ENCODE results near the gene LRRC8D.
A peak's percentile ranks its signal among the peaks of the same experiment; 100 is the strongest.

LRRC8D gene

DNA sequence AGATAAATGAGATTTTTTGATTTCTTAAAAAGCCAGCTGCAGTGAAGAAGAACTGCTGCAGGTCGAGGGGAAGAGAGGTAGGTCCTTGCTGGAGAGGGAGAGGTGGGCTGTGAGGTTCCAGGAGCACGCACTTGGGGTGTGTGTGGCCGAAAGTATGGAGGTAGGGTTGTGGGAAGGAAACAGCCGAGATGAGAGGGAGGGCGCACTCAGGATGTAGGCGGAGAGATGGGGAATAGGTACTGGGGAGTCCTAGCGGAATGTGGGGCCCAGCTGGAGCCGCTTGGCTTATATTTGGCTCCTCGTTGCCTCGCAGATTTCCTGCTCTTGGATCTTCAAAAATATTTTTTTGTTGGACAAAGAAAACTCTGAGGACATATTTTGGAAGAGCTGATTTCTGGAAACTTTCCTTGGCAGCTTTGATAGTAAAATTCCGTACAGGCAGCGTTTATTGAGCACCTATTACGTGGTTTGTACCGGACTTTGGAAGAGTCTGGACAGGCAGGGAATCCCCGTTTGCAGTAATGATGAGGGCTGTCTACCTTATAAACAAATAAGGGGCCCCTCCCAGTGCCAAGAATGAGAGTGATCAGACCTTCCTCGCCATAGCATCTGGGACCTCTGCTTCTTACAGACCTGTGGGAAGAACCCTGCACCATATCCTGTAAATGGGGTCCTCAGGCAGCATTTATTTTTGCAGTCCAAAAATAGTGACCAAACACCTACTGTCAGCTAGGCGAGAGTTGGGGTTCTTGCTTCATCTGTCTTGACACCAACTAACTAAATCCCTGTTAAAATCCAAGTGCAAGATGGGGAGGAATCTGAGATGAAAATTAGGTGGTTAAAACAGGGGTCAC lies 1.5 kb downstream of the LRRC8D start:
- H2AFZ ChIP-seq (ENCODE audit: low read depth, low read length, severe bottlenecking), result peak overlapping the region; percentile 61
- peak overlapping the region; percentile 84 for H3K27ac ChIP-seq (ENCODE audit: low read depth, low read length)
- peak overlapping the region; percentile 76 for H3K9ac ChIP-seq (ENCODE audit: low read length)
- H3K27me3 ChIP-seq (ENCODE audit: low read length), result no peaks in the 10 kb centered on the region
- H4K20me1 ChIP-seq (ENCODE audit: low read depth, low read length), result no peaks in the 10 kb centered on the region
- H3K9me3 ChIP-seq (ENCODE audit: insufficient read depth, low read length), result no peaks in the 10 kb centered on the region
- TF ChIP-seq EZH2phosphoT487 (conservative IDR thresholded peaks at IDR 0.05; ENCODE audit: low read length), result no peak
- TF ChIP-seq CTCF (IDR thresholded peaks at IDR 0.05; ENCODE audit: insufficient read depth, low read length, poor library complexity, severe bottlenecking), result no peak
- H3F3A ChIP-seq (ENCODE audit: insufficient read depth), result no peaks in the 10 kb centered on the region
- peaks cover 4% of the 10 kb centered on the region; the same call in 1 of the 2 replicates for H3K36me3 ChIP-seq (ENCODE audit: low read length)
- peak overlapping the region; percentile 83 for H3K4me3 ChIP-seq (ENCODE audit: insufficient read depth, low read length, poor library complexity, severe bottlenecking)
- no peaks in the 10 kb centered on the region for H3K9me2 ChIP-seq (replicated peaks; ENCODE audit: insufficient read depth, low read length)
- H3K79me2 ChIP-seq (ENCODE audit: insufficient read depth, low read length), result peaks cover 20% of the 10 kb centered on the region
- peak overlapping the region; percentile 77 for H3K4me2 ChIP-seq (ENCODE audit: low read depth, low read length, poor library complexity, severe bottlenecking)

- H3K9me2 ChIP-seq (replicated peaks; ENCODE audit: insufficient read depth, low read length), result no peaks in the 10 kb centered on the region
- peak overlapping the region; percentile 10; the same call in 1 of the 2 replicates for H3K27ac ChIP-seq (ENCODE audit: low read depth, low read length)
- no peaks in the 10 kb centered on the region for H4K20me1 ChIP-seq (ENCODE audit: low read depth, low read length)
- no peak overlapping the region for H2AFZ ChIP-seq (ENCODE audit: low read depth, low read length, severe bottlenecking)
- no peaks in the 10 kb centered on the region for H3K9me3 ChIP-seq (ENCODE audit: insufficient read depth, low read length)
- H3K27me3 ChIP-seq (ENCODE audit: low read length), result no peaks in the 10 kb centered on the region
- peak overlapping the region; percentile 83 for H3K4me3 ChIP-seq (ENCODE audit: insufficient read depth, low read length, poor library complexity, severe bottlenecking)
- no peaks in the 10 kb centered on the region for H3F3A ChIP-seq (ENCODE audit: insufficient read depth)
- peaks cover 24% of the 10 kb centered on the region for H3K79me2 ChIP-seq (ENCODE audit: insufficient read depth, low read length)
- peak overlapping the region; percentile 76 for H3K9ac ChIP-seq (ENCODE audit: low read length)
- no peak for TF ChIP-seq EZH2phosphoT487 (conservative IDR thresholded peaks at IDR 0.05; ENCODE audit: low read length)
- TF ChIP-seq CTCF (IDR thresholded peaks at IDR 0.05; ENCODE audit: insufficient read depth, low read length, poor library complexity, severe bottlenecking), result no peak
- H3K36me3 ChIP-seq (ENCODE audit: low read length), result peaks cover 4% of the 10 kb centered on the region; the same call in 1 of the 2 replicates
- peak overlapping the region; percentile 77 for H3K4me2 ChIP-seq (ENCODE audit: low read depth, low read length, poor library complexity, severe bottlenecking)
Measured at GRCh38 chr1:89822999-89823628, 2.3 kb downstream of the LRRC8D start.

DNA sequence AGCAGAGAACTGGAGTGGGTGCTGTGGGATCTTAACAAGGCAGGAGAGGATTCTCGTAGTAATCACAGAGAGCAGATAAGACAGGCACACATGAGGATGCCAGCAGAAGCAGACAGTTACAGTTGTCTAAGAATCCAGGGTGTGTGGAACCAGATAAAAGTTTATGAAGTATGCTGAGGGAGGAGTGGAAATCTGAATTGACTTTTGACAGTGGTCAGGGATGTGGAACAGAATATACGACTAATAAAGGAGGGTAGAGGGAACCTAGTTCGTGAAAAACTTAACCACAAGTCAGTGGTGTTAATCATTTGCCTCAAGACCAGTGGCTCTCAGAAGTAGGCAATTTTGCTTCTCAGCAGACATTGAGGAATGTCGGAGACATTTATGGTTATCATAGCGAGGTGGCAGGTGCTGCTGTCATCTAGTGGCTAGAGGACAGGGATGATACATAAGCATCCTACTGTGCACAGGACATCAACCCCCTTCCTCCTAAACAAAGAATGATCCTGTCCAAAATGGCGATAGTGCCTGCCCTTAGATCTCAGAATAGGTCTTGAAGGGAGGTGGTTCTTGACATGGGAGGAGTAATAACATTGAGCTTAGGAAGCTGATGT lies 3.0 kb downstream of the LRRC8D start:
- Histone ChIP-seq H3K79me2 (ENCODE audit: insufficient read depth, low read length) (peaks cover 24% of the 10 kb centered on the region), H3K4me3 (ENCODE audit: insufficient read depth, low read length, poor library complexity, severe bottlenecking) (no peak overlapping the region)

More for the DNA sequence above, 3.0 kb downstream of the LRRC8D start:
- Histone ChIP-seq H4K20me1 (ENCODE audit: low read depth, low read length) (peaks cover 2% of the 10 kb centered on the region), H3K9ac (ENCODE audit: low read length) (peak overlapping the region; percentile 76), H2AFZ (ENCODE audit: low read depth, low read length, severe bottlenecking) (no peak overlapping the region), H3K9me3 (ENCODE audit: insufficient read depth, low read length) (no peaks in the 10 kb centered on the region), H3F3A (ENCODE audit: insufficient read depth) (no peaks in the 10 kb centered on the region), H3K27me3 (ENCODE audit: low read length) (no peaks in the 10 kb centered on the region), H3K4me2 (ENCODE audit: low read depth, low read length, poor library complexity, severe bottlenecking) (peak overlapping the region; percentile 77), H3K27ac (ENCODE audit: low read depth, low read length) (0 out of 2 replicates have a peak overlapping the region, but pooled peaks have one; percentile 10), H3K9me2 (replicated peaks; ENCODE audit: insufficient read depth, low read length) (no peaks in the 10 kb centered on the region), H3K36me3 (ENCODE audit: low read length) (peaks cover 4% of the 10 kb centered on the region; the same call in 1 of the 2 replicates)
- TF ChIP-seq EZH2phosphoT487 (conservative IDR thresholded peaks at IDR 0.05; ENCODE audit: low read length) (no peak), CTCF (IDR thresholded peaks at IDR 0.05; ENCODE audit: insufficient read depth, low read length, poor library complexity, severe bottlenecking) (no peak)

All from SU-DHL-6 (cell line).